Measurements from ENCODE around the gene APOB. TPM values are rescaled to one million over a fixed set of nuclear protein-coding genes. Genes with fewer than 3 reads are reported as not detected.

APOB gene
- total and polyA plus RNA-seq, 2 of the 13 experiments (the other 11 are each of a cell fraction or from before 2014, with no cell fraction given), result 1,569 to 2,515 TPM

DNA sequence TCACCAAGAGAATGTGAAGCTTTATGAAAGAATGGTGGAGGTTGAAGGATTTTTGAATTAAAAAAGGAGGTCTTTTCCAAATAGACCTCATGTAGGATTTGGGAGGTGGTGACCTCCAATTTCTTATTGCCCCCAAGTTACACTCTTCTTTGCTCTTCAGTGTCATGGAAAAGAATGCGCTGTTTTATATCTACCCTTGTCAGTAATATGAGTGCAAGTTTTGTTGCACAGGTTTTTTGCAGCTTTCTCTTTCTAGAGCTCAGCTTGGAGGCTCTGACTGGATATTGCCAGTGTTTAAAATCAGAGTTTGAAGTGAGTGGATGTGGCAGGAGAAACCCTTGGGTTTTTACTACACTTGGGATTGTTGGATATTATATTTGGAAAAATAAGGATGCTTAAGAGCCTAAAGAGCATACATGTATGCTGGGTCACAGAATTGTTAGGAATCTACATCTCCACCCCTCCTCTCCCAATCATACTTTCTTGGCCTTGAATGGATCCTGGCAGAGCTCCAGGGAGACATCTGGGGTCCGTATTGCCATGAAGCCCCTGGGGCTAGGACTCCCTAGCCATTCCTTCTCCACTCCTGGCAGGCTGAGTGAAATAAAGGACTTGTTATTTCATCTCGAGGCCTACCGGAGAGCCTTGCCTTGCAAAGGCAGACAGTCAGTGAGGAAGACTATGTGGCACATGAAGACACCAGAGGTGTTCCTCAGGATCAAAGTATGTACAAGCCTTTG is 43.8 kb downstream of the APOB start (continued):
- TF ChIP-seq, protein P1, sequence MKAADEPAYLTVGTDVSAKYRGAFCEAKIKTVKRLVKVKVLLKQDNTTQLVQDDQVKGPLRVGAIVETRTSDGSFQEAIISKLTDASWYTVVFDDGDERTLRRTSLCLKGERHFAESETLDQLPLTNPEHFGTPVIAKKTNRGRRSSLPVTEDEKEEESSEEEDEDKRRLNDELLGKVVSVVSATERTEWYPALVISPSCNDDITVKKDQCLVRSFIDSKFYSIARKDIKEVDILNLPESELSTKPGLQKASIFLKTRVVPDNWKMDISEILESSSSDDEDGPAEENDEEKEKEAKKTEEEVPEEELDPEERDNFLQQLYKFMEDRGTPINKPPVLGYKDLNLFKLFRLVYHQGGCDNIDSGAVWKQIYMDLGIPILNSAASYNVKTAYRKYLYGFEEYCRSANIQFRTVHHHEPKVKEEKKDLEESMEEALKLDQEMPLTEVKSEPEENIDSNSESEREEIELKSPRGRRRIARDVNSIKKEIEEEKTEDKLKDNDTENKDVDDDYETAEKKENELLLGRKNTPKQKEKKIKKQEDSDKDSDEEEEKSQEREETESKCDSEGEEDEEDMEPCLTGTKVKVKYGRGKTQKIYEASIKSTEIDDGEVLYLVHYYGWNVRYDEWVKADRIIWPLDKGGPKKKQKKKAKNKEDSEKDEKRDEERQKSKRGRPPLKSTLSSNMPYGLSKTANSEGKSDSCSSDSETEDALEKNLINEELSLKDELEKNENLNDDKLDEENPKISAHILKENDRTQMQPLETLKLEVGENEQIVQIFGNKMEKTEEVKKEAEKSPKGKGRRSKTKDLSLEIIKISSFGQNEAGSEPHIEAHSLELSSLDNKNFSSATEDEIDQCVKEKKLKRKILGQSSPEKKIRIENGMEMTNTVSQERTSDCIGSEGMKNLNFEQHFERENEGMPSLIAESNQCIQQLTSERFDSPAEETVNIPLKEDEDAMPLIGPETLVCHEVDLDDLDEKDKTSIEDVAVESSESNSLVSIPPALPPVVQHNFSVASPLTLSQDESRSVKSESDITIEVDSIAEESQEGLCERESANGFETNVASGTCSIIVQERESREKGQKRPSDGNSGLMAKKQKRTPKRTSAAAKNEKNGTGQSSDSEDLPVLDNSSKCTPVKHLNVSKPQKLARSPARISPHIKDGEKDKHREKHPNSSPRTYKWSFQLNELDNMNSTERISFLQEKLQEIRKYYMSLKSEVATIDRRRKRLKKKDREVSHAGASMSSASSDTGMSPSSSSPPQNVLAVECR (CRISPR knock-in tag; IDR thresholded peaks at IDR 0.05; ENCODE audit: borderline replicate concordance), result peak; percentile 14; the same call in 1 of the 2 replicates
- TF ChIP-seq XBP1 (CRISPR knock-in tag; IDR thresholded peaks at IDR 0.05) (peak; percentile 27; the same call in 1 of the 2 replicates), ZNF451 (CRISPR knock-in tag; IDR thresholded peaks at IDR 0.05) (peak; percentile 61; the same call in 1 of the 2 replicates), NCOR1 (IDR thresholded peaks at IDR 0.05; ENCODE audit: borderline replicate concordance, low read length) (no peak), PAF1 (CRISPR knock-in tag; IDR thresholded peaks at IDR 0.05) (peak; percentile 97), HNRNPH1 (optimal IDR thresholded peaks at IDR 0.05; ENCODE audit: low read depth, low read length) (peak; percentile 42), FOSL2 (CRISPR knock-in tag; IDR thresholded peaks at IDR 0.05) (0 out of 2 replicates have a peak, but pooled peaks have one; percentile 7), TBX2 (CRISPR knock-in tag; IDR thresholded peaks at IDR 0.05; ENCODE audit: borderline replicate concordance) (peak; percentile 31; the same call in 1 of the 2 replicates)
- TF ChIP-seq, protein P2, sequence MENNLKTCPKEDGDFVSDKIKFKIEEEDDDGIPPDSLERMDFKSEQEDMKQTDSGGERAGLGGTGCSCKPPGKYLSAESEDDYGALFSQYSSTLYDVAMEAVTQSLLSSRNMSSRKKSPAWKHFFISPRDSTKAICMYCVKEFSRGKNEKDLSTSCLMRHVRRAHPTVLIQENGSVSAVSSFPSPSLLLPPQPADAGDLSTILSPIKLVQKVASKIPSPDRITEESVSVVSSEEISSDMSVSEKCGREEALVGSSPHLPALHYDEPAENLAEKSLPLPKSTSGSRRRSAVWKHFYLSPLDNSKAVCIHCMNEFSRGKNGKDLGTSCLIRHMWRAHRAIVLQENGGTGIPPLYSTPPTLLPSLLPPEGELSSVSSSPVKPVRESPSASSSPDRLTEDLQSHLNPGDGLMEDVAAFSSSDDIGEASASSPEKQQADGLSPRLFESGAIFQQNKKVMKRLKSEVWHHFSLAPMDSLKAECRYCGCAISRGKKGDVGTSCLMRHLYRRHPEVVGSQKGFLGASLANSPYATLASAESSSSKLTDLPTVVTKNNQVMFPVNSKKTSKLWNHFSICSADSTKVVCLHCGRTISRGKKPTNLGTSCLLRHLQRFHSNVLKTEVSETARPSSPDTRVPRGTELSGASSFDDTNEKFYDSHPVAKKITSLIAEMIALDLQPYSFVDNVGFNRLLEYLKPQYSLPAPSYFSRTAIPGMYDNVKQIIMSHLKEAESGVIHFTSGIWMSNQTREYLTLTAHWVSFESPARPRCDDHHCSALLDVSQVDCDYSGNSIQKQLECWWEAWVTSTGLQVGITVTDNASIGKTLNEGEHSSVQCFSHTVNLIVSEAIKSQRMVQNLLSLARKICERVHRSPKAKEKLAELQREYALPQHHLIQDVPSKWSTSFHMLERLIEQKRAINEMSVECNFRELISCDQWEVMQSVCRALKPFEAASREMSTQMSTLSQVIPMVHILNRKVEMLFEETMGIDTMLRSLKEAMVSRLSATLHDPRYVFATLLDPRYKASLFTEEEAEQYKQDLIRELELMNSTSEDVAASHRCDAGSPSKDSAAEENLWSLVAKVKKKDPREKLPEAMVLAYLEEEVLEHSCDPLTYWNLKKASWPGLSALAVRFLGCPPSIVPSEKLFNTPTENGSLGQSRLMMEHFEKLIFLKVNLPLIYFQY (CRISPR knock-in tag; IDR thresholded peaks at IDR 0.05; ENCODE audit: borderline replicate concordance), result 0 out of 2 replicates have a peak, but pooled peaks have one; percentile 13
- TF ChIP-seq, protein P3, sequence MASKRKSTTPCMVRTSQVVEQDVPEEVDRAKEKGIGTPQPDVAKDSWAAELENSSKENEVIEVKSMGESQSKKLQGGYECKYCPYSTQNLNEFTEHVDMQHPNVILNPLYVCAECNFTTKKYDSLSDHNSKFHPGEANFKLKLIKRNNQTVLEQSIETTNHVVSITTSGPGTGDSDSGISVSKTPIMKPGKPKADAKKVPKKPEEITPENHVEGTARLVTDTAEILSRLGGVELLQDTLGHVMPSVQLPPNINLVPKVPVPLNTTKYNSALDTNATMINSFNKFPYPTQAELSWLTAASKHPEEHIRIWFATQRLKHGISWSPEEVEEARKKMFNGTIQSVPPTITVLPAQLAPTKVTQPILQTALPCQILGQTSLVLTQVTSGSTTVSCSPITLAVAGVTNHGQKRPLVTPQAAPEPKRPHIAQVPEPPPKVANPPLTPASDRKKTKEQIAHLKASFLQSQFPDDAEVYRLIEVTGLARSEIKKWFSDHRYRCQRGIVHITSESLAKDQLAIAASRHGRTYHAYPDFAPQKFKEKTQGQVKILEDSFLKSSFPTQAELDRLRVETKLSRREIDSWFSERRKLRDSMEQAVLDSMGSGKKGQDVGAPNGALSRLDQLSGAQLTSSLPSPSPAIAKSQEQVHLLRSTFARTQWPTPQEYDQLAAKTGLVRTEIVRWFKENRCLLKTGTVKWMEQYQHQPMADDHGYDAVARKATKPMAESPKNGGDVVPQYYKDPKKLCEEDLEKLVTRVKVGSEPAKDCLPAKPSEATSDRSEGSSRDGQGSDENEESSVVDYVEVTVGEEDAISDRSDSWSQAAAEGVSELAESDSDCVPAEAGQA (IDR thresholded peaks at IDR 0.05; ENCODE audit: low read depth), result no peak
- TF ChIP-seq, protein P3 (CRISPR knock-in tag; IDR thresholded peaks at IDR 0.05; ENCODE audit: borderline replicate concordance), result 0 out of 2 replicates have a peak, but pooled peaks have one; percentile 46
- TF ChIP-seq, protein P4, sequence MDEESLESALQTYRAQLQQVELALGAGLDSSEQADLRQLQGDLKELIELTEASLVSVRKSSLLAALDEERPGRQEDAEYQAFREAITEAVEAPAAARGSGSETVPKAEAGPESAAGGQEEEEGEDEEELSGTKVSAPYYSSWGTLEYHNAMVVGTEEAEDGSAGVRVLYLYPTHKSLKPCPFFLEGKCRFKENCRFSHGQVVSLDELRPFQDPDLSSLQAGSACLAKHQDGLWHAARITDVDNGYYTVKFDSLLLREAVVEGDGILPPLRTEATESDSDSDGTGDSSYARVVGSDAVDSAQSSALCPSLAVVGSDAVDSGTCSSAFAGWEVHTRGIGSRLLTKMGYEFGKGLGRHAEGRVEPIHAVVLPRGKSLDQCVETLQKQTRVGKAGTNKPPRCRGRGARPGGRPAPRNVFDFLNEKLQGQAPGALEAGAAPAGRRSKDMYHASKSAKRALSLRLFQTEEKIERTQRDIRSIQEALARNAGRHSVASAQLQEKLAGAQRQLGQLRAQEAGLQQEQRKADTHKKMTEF (CRISPR knock-in tag; IDR thresholded peaks at IDR 0.05), result 0 out of 2 replicates have a peak, but pooled peaks have one; percentile 18

Data from HepG2 (cell line).